Loucy (cell line): ENCODE data around the gene ASF1B.

Experiments used
- H2AFZ ChIP-seq: fragments of 200-600 bp; sonication (generic); 2 replicates; pipeline ENCODE4 v1.6.0; 2016; ENCODE audit warnings: antibody characterized with exemption, mild to moderate bottlenecking, low read length, moderate library complexity
- H3F3A ChIP-seq: fragments of 200-600 bp; 2 replicates; pipeline ENCODE4 v1.6.0; 2016; ENCODE audit warnings: antibody characterized with exemption, low read depth, mild to moderate bottlenecking
- H3K27me3 ChIP-seq: fragments of 200-600 bp; sonication (generic); 2 replicates; pipeline ENCODE4 v1.6.1; 2014; ENCODE audit warnings: low read length, mild to moderate bottlenecking; ENCODE audit not compliant: insufficient read depth, poor library complexity, severe bottlenecking
- H3K36me3 ChIP-seq: fragments of 200-600 bp; sonication (generic); 2 replicates; pipeline ENCODE4 v1.6.1; 2016; ENCODE audit warnings: low read length; ENCODE audit not compliant: insufficient read depth
- H3K4me1 ChIP-seq: fragments of 200-600 bp; sonication (generic); 2 replicates; pipeline ENCODE4 v1.5.1; 2014; ENCODE audit warnings: low read length, mild to moderate bottlenecking; ENCODE audit not compliant: insufficient read depth, poor library complexity, severe bottlenecking
- H3K4me2 ChIP-seq: fragments of 200-600 bp; sonication (generic); 2 replicates; pipeline ENCODE4 v1.6.0; 2014; ENCODE audit warnings: antibody characterized with exemption, low read length, low read depth, mild to moderate bottlenecking; ENCODE audit not compliant: poor library complexity, severe bottlenecking
- H3K4me3 ChIP-seq: fragments of 200-600 bp; sonication (generic); 2 replicates; pipeline ENCODE4 v1.5.1; 2014; ENCODE audit warnings: low read length, mild to moderate bottlenecking, mixed read lengths; ENCODE audit not compliant: poor library complexity, severe bottlenecking
- H3K79me2 ChIP-seq: fragments of 200-600 bp; sonication (generic); 2 replicates; pipeline ENCODE4 v1.6.1; 2014; ENCODE audit warnings: low read length; ENCODE audit not compliant: insufficient read depth
- H3K9ac ChIP-seq: fragments of 200-600 bp; sonication (generic); 2 replicates; pipeline ENCODE4 v1.6.0; 2014; ENCODE audit warnings: mild to moderate bottlenecking, low read depth, low read length, moderate library complexity; ENCODE audit not compliant: poor library complexity, severe bottlenecking
- H3K9me2 ChIP-seq: fragments of 200-600 bp; sonication (generic); replicated peaks from 2 replicates; pipeline ENCODE4 v1.6.1; 2016; ENCODE audit warnings: low read depth, low read length, mixed read lengths
- H3K9me3 ChIP-seq: fragments of 200-600 bp; sonication (generic); 2 replicates; pipeline ENCODE4 v1.6.1; 2014; ENCODE audit warnings: mild to moderate bottlenecking, antibody characterized with exemption, low read length, low read depth; ENCODE audit not compliant: insufficient read depth
- H4K20me1 ChIP-seq: fragments of 200-600 bp; sonication (generic); 2 replicates; pipeline ENCODE4 v1.6.0; 2014; ENCODE audit warnings: antibody characterized with exemption, low read length, mild to moderate bottlenecking; ENCODE audit not compliant: insufficient read depth, poor library complexity, severe bottlenecking
- CTCF ChIP-seq: fragments of 200-600 bp; sonication (generic); conservative IDR thresholded peaks from 2 replicates; pipeline ENCODE4 v1.5.1; 2014; ENCODE audit warnings: mild to moderate bottlenecking, antibody characterized with exemption, low read length
- EZH2phosphoT487 ChIP-seq: fragments of 200-600 bp; IDR thresholded peaks from 2 replicates; pipeline ENCODE4 v1.6.1; 2018; ENCODE audit warnings: antibody characterized with exemption, mild to moderate bottlenecking, moderate library complexity, borderline replicate concordance

Gene ASF1B

GRCh38 chr19:14127929-14128509 lies 8.4 kb downstream of the ASF1B start:
- Histone ChIP-seq H3K79me2 (peaks cover 18% of the 10 kb centered on the region), H2AFZ (no peak overlapping the region), H3K36me3 (0 out of 2 replicates have a peak, but pooled peaks cover 3% of the 10 kb centered on the region), H3F3A (no peaks in the 10 kb centered on the region), H3K4me2 (no peak overlapping the region), H4K20me1 (no peaks in the 10 kb centered on the region), H3K9me3 (no peaks in the 10 kb centered on the region), H3K27me3 (no peaks in the 10 kb centered on the region), H3K9me2 (no peaks in the 10 kb centered on the region), H3K4me1 (no peaks in the 10 kb centered on the region), H3K4me3 (no peak overlapping the region), H3K9ac (no peak overlapping the region)
- TF ChIP-seq CTCF (no peak), EZH2phosphoT487 (no peak)

GRCh38 chr19:14127176-14127575 lies 9.2 kb downstream of the ASF1B start:
- H3K9ac ChIP-seq = no peak overlapping the region
- no peak for TF ChIP-seq EZH2phosphoT487
- no peak for TF ChIP-seq CTCF
- no peaks in the 10 kb centered on the region for H4K20me1 ChIP-seq
- no peaks in the 10 kb centered on the region for H3K9me3 ChIP-seq
- 0 out of 2 replicates have a peak, but pooled peaks cover 3% of the 10 kb centered on the region for H3K36me3 ChIP-seq
- H3K79me2 ChIP-seq = peaks cover 11% of the 10 kb centered on the region; the same call in 1 of the 2 replicates
- no peak overlapping the region for H3K4me2 ChIP-seq
- H3K4me1 ChIP-seq = no peaks in the 10 kb centered on the region
- no peaks in the 10 kb centered on the region for H3K9me2 ChIP-seq
- H3K27me3 ChIP-seq = no peaks in the 10 kb centered on the region
- H3F3A ChIP-seq = no peaks in the 10 kb centered on the region
- H2AFZ ChIP-seq = no peak overlapping the region
- H3K4me3 ChIP-seq = no peak overlapping the region

GRCh38 chr19:14122924-14123323 lies 13.5 kb downstream of the ASF1B start:
- Histone ChIP-seq H2AFZ (no peak overlapping the region), H3K4me2 (no peak overlapping the region), H4K20me1 (no peaks in the 10 kb centered on the region), H3K36me3 (peaks cover 3% of the 10 kb centered on the region; the same call in 1 of the 2 replicates), H3K9me3 (no peaks in the 10 kb centered on the region), H3K9ac (no peak overlapping the region), H3F3A (no peaks in the 10 kb centered on the region; the same call in 1 of the 2 replicates), H3K4me1 (peaks cover 10% of the 10 kb centered on the region), H3K4me3 (no peak overlapping the region), H3K27me3 (no peaks in the 10 kb centered on the region), H3K9me2 (no peaks in the 10 kb centered on the region), H3K79me2 (0 out of 2 replicates have a peak, but pooled peaks cover 4% of the 10 kb centered on the region)
- TF ChIP-seq CTCF (no peak), EZH2phosphoT487 (no peak)
